Measurements from ENCODE around the gene FUT9.

GRCh38 chr6:96234444-96234843 lies 218.7 kb downstream of the FUT9 start:
- TF ChIP-seq YY1 (IDR thresholded peaks at IDR 0.05; ENCODE audit: low read depth), result no peak
- TF ChIP-seq EGR1 (IDR thresholded peaks at IDR 0.05), result no peak
